Measurements from ENCODE around the gene IGFBP1. TPM values are rescaled to one million over a fixed set of nuclear protein-coding genes. Genes with fewer than 3 reads are reported as not detected.

Gene IGFBP1
- total and polyA plus RNA-seq, 2 donors (not counting 1 experiment from before 2014, with no cell fraction given): not detected

DNA sequence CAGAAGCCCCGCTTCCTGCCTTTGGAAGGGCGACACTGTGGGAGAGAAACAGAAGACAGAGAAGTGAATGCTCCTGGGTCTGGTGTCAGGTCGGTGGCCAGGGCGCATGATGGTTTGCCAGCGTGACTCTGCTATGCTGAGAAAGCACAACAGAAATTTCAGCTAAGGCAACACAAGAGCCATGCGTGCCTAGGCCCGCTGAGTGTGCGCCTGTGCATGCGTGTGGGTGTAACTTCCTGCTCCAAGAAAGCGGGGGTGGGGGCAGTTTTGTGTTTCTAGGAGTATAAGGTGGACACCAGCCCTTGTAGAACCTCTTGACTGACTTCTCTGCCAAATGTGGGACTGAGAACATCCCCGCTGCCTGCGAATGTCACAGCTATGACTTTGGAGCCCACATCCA lies 26.6 kb downstream of the IGFBP1 start:
- Histone ChIP-seq H2AFZ (ENCODE audit: insufficient read depth, low read depth, low read length, poor library complexity, severe bottlenecking) (no peak overlapping the region), H3K9me3 (ENCODE audit: control extremely low read depth in 1 of 3, control insufficient read depth in 2 of 3, insufficient read depth in 1 of 3, low read length in 2 of 3) (no peaks in the 10 kb centered on the region), H3K79me2 (ENCODE audit: control insufficient read depth, insufficient read depth, low read length) (no peaks in the 10 kb centered on the region), H3K4me1 (ENCODE audit: control insufficient read depth in 2 of 2, insufficient read depth in 2 of 2, low read length in 2 of 2) (peaks cover 3 to 5% of the 10 kb centered on the region in 2 donors), H3K4me2 (replicated peaks; ENCODE audit: low read depth, low read length, poor library complexity, severe bottlenecking) (no peak overlapping the region), H3K27ac (ENCODE audit: low read length in 2 of 2) (no peak overlapping the region), H3K9ac (ENCODE audit: low read length) (no peak overlapping the region), H3K27me3 (replicated peaks in 1 of 4; ENCODE audit: control extremely low read depth in 1 of 4, control insufficient read depth in 3 of 4, insufficient read depth in 4 of 4, low read length in 3 of 4) (peaks cover 0 to 30% (median 22%) of the 10 kb centered on the region in 4 experiments), H4K20me1 (ENCODE audit: control insufficient read depth, insufficient read depth, low read length, poor library complexity, severe bottlenecking) (no peaks in the 10 kb centered on the region), H3K4me3 (ENCODE audit: control extremely low read depth in 1 of 5, extremely low read depth in 1 of 5, insufficient read depth in 1 of 5, low read depth in 2 of 5, low read length in 4 of 5) (no peak overlapping the region), H3K36me3 (replicated peaks in 1 of 2; ENCODE audit: control extremely low read depth in 1 of 2, control insufficient read depth in 1 of 2, extremely low read depth in 1 of 2, insufficient read depth in 2 of 2, low read length in 1 of 2) (no peaks in the 10 kb centered on the region)
- no peak for ATAC-seq (ENCODE audit: low read depth)
- no peak for TF ChIP-seq EZH2 (IDR thresholded peaks at IDR 0.05; ENCODE audit: borderline replicate concordance, insufficient read depth, low read depth, low read length, poor library complexity, severe bottlenecking)
- TF ChIP-seq CTCF (IDR thresholded peaks at IDR 0.05): no peak
- no peak for DNase-seq
- intact Hi-C loops (cut with micrococcal nuclease): no loop called here
- Mint-ChIP-seq H3K27me3 (peaks cover 41% of the 10 kb centered on the region), H3K9me3 (ENCODE audit: insufficient read depth) (no peaks in the 10 kb centered on the region), H3K27ac (no peak overlapping the region), H3K4me1 (peaks cover 3% of the 10 kb centered on the region), H3K4me3 (no peak overlapping the region)
- WGBS (ENCODE audit: insufficient coverage): 94% methylated on average over 10 of the region's 12 CpGs
- ChIA-PET CTCF (interaction anchor here (1.8 to 2.4 kb wide), 2 partner anchors 1266 to 1339 kb away, joined by 6 to 10 read pairs; no protein-coding TSS in a partner anchor), POLR2A (no interaction called here)

GRCh38 chr7:45915606-45916005 lies 27.3 kb downstream of the IGFBP1 start:
- intact Hi-C loops (cut with micrococcal nuclease): no loop called here
- H3K4me1 ChIP-seq (ENCODE audit: control insufficient read depth in 2 of 2, insufficient read depth in 2 of 2, low read length in 2 of 2): peaks cover 3 to 5% of the 10 kb centered on the region in 2 donors
- H3K4me1 Mint-ChIP-seq: peaks cover 8% of the 10 kb centered on the region
- ChIA-PET POLR2A (no interaction called here), CTCF (interaction anchor here (1.3 to 2.4 kb wide), 3 partner anchors 1265 to 1339 kb away, joined by 3 to 10 read pairs (median 6); no protein-coding TSS in a partner anchor)
- 65% methylated on average over 2 of the region's 3 CpGs for WGBS (ENCODE audit: insufficient coverage)
- H3K79me2 ChIP-seq (ENCODE audit: control insufficient read depth, insufficient read depth, low read length): no peaks in the 10 kb centered on the region
- ATAC-seq (ENCODE audit: low read depth) (no peak), DNase-seq (no peak)
- H3K36me3 ChIP-seq (replicated peaks in 1 of 2; ENCODE audit: control extremely low read depth in 1 of 2, control insufficient read depth in 1 of 2, extremely low read depth in 1 of 2, insufficient read depth in 2 of 2, low read length in 1 of 2): no peaks in the 10 kb centered on the region
- H3K9me3 ChIP-seq (ENCODE audit: control extremely low read depth in 1 of 3, control insufficient read depth in 2 of 3, insufficient read depth in 1 of 3, low read length in 2 of 3): no peaks in the 10 kb centered on the region
- H3K9ac ChIP-seq (ENCODE audit: low read length): no peak overlapping the region
- TF ChIP-seq CTCF (IDR thresholded peaks at IDR 0.05) (no peak), EZH2 (IDR thresholded peaks at IDR 0.05; ENCODE audit: borderline replicate concordance, insufficient read depth, low read depth, low read length, poor library complexity, severe bottlenecking) (no peak)
- no peaks in the 10 kb centered on the region for H3K9me3 Mint-ChIP-seq (ENCODE audit: insufficient read depth)
- no peak overlapping the region for H3K27ac Mint-ChIP-seq
- peaks cover 47% of the 10 kb centered on the region for H3K27me3 Mint-ChIP-seq
- H4K20me1 ChIP-seq (ENCODE audit: control insufficient read depth, insufficient read depth, low read length, poor library complexity, severe bottlenecking): no peaks in the 10 kb centered on the region
- H3K27ac ChIP-seq (ENCODE audit: low read length in 2 of 2): no peak overlapping the region
- H2AFZ ChIP-seq (ENCODE audit: insufficient read depth, low read depth, low read length, poor library complexity, severe bottlenecking): no peak overlapping the region
- H3K27me3 ChIP-seq (replicated peaks in 1 of 4; ENCODE audit: control extremely low read depth in 1 of 4, control insufficient read depth in 3 of 4, insufficient read depth in 4 of 4, low read length in 3 of 4): peaks cover 0 to 36% (median 24%) of the 10 kb centered on the region in 4 experiments
- H3K4me2 ChIP-seq (replicated peaks; ENCODE audit: low read depth, low read length, poor library complexity, severe bottlenecking): no peak overlapping the region
- H3K4me3 Mint-ChIP-seq: no peak overlapping the region
- H3K4me3 ChIP-seq (ENCODE audit: control extremely low read depth in 1 of 5, extremely low read depth in 1 of 5, insufficient read depth in 1 of 5, low read depth in 2 of 5, low read length in 4 of 5): no peak overlapping the region

Data from B cell (primary cell).